Stomach (tissue), 9 donors: ENCODE measurements around the gene TAS2R50. TPM values are rescaled to one million over a fixed set of nuclear protein-coding genes. Genes with fewer than 3 reads are reported as not detected.
A peak's percentile ranks its signal among the peaks of the same experiment; 100 is the strongest.

Source experiments
- DNase-seq, 2 donors: peaks; one replicate each; pipeline versions ENCODE4 v3.0.0 to v3.0.0-alpha.2; 2013 to 2019
- H3K27ac ChIP-seq, 5 donors: fragments of 200-600 bp in 4 of 5; sonication (generic) in 4 of 5; one replicate each; pipeline ENCODE4 v1.5.1; 2013 to 2019; ENCODE audit warnings: mild to moderate bottlenecking in 1 of 5, moderate library complexity in 1 of 5
- H3K27me3 ChIP-seq, 3 donors: fragments of 200-600 bp; sonication (generic); one replicate each; pipeline ENCODE4 v1.5.1; 2017 to 2019; ENCODE audit warnings: mixed run types in 1 of 3
- H3K36me3 ChIP-seq, 4 donors: fragments of 200-600 bp; sonication (generic); 1 replicate in 3 of 4; 2 replicates in 1 of 4; pipeline ENCODE4 v1.5.1; 2016 to 2019
- H3K4me1 ChIP-seq, 4 donors: fragments of 200-600 bp; sonication (generic); one replicate each; pipeline ENCODE4 v1.5.1; 2016 to 2019
- H3K4me3 ChIP-seq, 4 donors: fragments of 200-600 bp; sonication (generic) in 3 of 4; one replicate each; pipeline ENCODE4 v1.5.1; 2016 to 2019; ENCODE audit warnings: mild to moderate bottlenecking in 1 of 4
- H3K9me3 ChIP-seq, 4 donors: fragments of 200-600 bp; sonication (generic); one replicate each; pipeline ENCODE4 v1.5.1; 2016 to 2019
- CTCF ChIP-seq, 7 experiments: fragments of 450-650 bp in 4 of 7; fragments of 200-600 bp in 3 of 7; sonication (generic) in 3 of 7; IDR thresholded peaks; one replicate each; pipeline ENCODE4 v1.5.1; 2016 to 2019; ENCODE audit warnings: antibody characterized with exemption in 7 of 7, control low read depth in 2 of 7, mild to moderate bottlenecking in 1 of 7
- EP300 ChIP-seq: sonication (generic); formaldehyde crosslinking; IDR thresholded peaks from one replicate; pipeline ENCODE4 v1.6.1; 2017; ENCODE audit warnings: antibody characterized with exemption
- POLR2A ChIP-seq, 4 donors: fragments of 450-650 bp; IDR thresholded peaks; one replicate each; pipeline ENCODE4 v1.6.1; 2016; ENCODE audit warnings: antibody characterized with exemption in 4 of 4, control low read depth in 2 of 4, mild to moderate bottlenecking in 1 of 4, moderate library complexity in 1 of 4
- POLR2AphosphoS5 ChIP-seq, 3 donors: sonication (generic); formaldehyde crosslinking; IDR thresholded peaks; one replicate each; pipeline ENCODE4 v1.6.1; 2016; ENCODE audit warnings: antibody characterized with exemption in 3 of 3
- WGBS, 5 donors: extraction: QIAGEN DNeasy Blood & Tissue Kit in 3 of 5; methylation state at CpG; one replicate each; pipeline versions ENCODE4 v1.1.5 to v1.1.7; 2013 to 2018; 5-methylcytosine and 5-hydroxymethylcytosine counted together
- intact Hi-C: fragments of 100-400 bp; cut with DNase I; formaldehyde crosslinking; loops from one replicate; pipeline ENCODE4 v1.15.1; 2023; ENCODE audit warnings: low total_unique reads
- polyA plus RNA-seq, 3 donors: library from polyadenylated mRNA; stranded (reverse); fragments of 200-250 nt; gene quantifications; one replicate each; pipeline ENCODE4 v1.2.3, GENCODE V29; 2013
- total RNA-seq, 5 donors: library from RNA; depleted of rRNA; stranded (reverse); fragments of >200 nt; gene quantifications; one replicate each; pipeline versions ENCODE4 v1.1.0 to v1.2.3, GENCODE V29; 2014 to 2016
- donor health status: healthy with polysubstance abuse.
- donor health status: Bipolar disorder and iron deficiency.
- donor health status: healthy.

Gene TAS2R50
- total and polyA plus RNA-seq, 8 donors, result 2.9 to 7.7 TPM; not detected in 6

DNA sequence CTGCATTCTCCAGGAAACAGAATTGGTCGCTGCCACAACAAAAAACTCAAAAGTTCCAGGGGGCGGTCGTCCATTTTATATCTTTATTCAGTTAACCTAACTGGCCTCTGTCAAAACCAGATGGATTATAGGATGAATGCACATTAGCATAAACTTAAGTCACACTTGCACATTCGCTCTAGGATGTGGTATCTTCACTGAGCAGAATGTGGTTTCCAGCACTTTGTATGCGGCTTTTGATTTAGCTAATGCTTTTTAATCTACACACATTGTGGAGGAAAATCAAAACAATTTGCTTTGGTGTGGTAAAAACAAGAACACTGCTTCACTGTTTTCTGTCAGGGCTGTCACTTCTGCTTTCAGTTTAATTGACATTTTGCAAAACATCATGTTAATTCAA lies 4.5 kb downstream of the TAS2R50 start:
- TF ChIP-seq EP300 (no peak), POLR2A (IDR thresholded peaks at IDR 0.05) (no peak), POLR2AphosphoS5 (IDR thresholded peaks at IDR 0.05) (no peak), CTCF (IDR thresholded peaks at IDR 0.05) (no peak)
- H3K4me1 ChIP-seq, result no peaks in the 10 kb centered on the region
- intact Hi-C loops, result no loop called here
- H3K36me3 ChIP-seq, result no peaks in the 10 kb centered on the region
- H3K27me3 ChIP-seq, result no peaks in the 10 kb centered on the region
- H3K27ac ChIP-seq, result no peak overlapping the region
- peak in 1 of 2 donors; percentile 54 for DNase-seq
- no peaks in the 10 kb centered on the region for H3K9me3 ChIP-seq
- WGBS, 5 donors, result 79 to 92% (median 86%) methylated on average over 5 of the region's 5 CpGs
- H3K4me3 ChIP-seq, result no peak overlapping the region

DNA sequence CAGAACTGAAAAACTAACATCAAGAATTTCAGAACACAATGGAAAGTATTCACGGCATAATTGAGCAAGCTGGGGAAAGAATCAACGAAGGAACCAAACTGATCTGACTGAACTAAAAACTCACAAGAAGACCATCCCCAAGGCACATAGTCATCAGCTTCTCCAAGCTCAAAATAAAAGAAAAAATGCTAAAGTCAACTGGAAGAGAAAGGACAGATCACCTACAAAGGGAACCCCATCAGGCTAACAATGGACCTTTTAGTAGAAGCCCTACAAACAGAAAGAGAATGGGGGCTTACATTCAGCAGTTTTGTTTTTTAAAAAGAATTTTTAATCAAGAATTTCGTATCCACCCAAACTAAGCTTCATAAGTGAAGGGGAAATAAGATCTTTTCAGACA lies 11.7 kb downstream of the TAS2R50 start:
- Histone ChIP-seq H3K27me3 (no peaks in the 10 kb centered on the region), H3K36me3 (no peaks in the 10 kb centered on the region), H3K4me3 (no peak overlapping the region), H3K9me3 (no peaks in the 10 kb centered on the region), H3K4me1 (no peaks in the 10 kb centered on the region), H3K27ac (no peak overlapping the region)
- TF ChIP-seq POLR2AphosphoS5 (IDR thresholded peaks at IDR 0.05) (no peak), EP300 (no peak), POLR2A (IDR thresholded peaks at IDR 0.05) (no peak), CTCF (IDR thresholded peaks at IDR 0.05) (no peak)
- WGBS, 5 donors, result 85 to 92% (median 90%) methylated on average over 3 of the region's 3 CpGs
- intact Hi-C loops, result no loop called here
- no peak for DNase-seq

- H3K27ac ChIP-seq, result no peak overlapping the region
- H3K4me3 ChIP-seq, result no peak overlapping the region
- H3K9me3 ChIP-seq, result no peaks in the 10 kb centered on the region
- H3K27me3 ChIP-seq, result no peaks in the 10 kb centered on the region
- H3K4me1 ChIP-seq, result peaks cover 0 to 10% (median 2%) of the 10 kb centered on the region in 4 donors
- peak in 1 of 2 donors; percentile 66 for DNase-seq
- intact Hi-C loops, result no loop called here
- no peaks in the 10 kb centered on the region for H3K36me3 ChIP-seq
- no peak for TF ChIP-seq POLR2A (IDR thresholded peaks at IDR 0.05)
- no peak for TF ChIP-seq POLR2AphosphoS5 (IDR thresholded peaks at IDR 0.05)
- no peak for TF ChIP-seq EP300
- TF ChIP-seq CTCF (IDR thresholded peaks at IDR 0.05), result no peak
- 52 to 70% (median 62%) methylated on average over 11 to 15 of the region's 15 CpGs for WGBS, 5 donors
Measured at GRCh38 chr12:10968765-10969456, 17.8 kb downstream of the TAS2R50 start.

- no peak for TF ChIP-seq CTCF (IDR thresholded peaks at IDR 0.05)
- TF ChIP-seq POLR2AphosphoS5 (IDR thresholded peaks at IDR 0.05), result no peak
- no peak for TF ChIP-seq POLR2A (IDR thresholded peaks at IDR 0.05)
- no peak for TF ChIP-seq EP300
- DNase-seq, result no peak
- H3K27ac ChIP-seq, result no peak overlapping the region
- 55 to 65% (median 61%) methylated on average over 2 of the region's 2 CpGs for WGBS, 5 donors
- H3K4me3 ChIP-seq, result no peak overlapping the region
- no peaks in the 10 kb centered on the region for H3K9me3 ChIP-seq
- intact Hi-C loops, result no loop called here
- H3K4me1 ChIP-seq, result peaks cover 0 to 10% (median 2%) of the 10 kb centered on the region in 4 donors
- no peaks in the 10 kb centered on the region for H3K36me3 ChIP-seq
- no peaks in the 10 kb centered on the region for H3K27me3 ChIP-seq
Measured at GRCh38 chr12:10967409-10967808, 19.3 kb downstream of the TAS2R50 start.
